Measurements from ENCODE around the gene AVEN.

Gene AVEN

DNA sequence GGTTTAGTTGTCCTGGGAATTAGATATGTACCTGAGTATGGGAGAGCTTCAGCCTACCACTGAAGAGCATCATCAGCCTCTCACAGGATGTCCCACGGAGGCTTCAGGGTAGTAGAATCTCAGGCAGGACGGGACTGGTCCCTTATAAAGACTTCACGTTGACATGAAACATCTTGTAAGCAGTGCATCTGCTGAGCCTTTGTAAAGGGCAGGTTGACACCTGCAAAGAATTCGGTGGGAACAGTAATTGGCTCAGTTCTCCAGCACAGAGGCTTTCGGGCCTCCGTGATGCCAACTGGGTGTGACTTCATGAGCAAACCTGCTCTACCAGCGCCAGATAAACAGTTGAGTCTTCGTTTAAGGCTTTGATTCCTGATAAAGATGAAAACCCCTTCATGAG lies 26.9 kb upstream of the AVEN start:
- no peak overlapping the region for H3K27ac ChIP-seq
- TF ChIP-seq, protein P1, sequence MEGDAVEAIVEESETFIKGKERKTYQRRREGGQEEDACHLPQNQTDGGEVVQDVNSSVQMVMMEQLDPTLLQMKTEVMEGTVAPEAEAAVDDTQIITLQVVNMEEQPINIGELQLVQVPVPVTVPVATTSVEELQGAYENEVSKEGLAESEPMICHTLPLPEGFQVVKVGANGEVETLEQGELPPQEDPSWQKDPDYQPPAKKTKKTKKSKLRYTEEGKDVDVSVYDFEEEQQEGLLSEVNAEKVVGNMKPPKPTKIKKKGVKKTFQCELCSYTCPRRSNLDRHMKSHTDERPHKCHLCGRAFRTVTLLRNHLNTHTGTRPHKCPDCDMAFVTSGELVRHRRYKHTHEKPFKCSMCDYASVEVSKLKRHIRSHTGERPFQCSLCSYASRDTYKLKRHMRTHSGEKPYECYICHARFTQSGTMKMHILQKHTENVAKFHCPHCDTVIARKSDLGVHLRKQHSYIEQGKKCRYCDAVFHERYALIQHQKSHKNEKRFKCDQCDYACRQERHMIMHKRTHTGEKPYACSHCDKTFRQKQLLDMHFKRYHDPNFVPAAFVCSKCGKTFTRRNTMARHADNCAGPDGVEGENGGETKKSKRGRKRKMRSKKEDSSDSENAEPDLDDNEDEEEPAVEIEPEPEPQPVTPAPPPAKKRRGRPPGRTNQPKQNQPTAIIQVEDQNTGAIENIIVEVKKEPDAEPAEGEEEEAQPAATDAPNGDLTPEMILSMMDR (conservative IDR thresholded peaks at IDR 0.05), result no peak

DNA sequence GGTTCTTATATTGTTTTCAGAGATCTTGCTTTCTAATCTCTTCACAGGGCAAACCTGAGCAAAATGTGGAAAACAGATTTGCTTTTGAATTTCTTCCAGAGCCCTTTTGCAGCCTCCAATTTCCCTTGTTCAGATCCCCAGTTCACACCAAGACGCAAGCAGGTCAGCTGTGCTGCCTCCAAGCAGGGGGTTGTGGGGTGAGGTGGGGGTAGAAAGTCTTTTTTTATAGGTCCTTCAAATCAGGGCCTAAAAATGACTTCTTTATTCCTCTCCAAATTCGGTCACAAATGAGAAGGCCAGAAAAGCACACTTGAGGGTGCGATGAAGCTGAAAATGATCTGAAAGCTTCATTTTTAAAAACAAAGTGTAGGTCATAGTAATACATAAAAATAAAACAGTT lies 26.3 kb upstream of the AVEN start:
- H3K27ac ChIP-seq, result no peak overlapping the region
- TF ChIP-seq, protein P1 (conservative IDR thresholded peaks at IDR 0.05), result no peak

DNA sequence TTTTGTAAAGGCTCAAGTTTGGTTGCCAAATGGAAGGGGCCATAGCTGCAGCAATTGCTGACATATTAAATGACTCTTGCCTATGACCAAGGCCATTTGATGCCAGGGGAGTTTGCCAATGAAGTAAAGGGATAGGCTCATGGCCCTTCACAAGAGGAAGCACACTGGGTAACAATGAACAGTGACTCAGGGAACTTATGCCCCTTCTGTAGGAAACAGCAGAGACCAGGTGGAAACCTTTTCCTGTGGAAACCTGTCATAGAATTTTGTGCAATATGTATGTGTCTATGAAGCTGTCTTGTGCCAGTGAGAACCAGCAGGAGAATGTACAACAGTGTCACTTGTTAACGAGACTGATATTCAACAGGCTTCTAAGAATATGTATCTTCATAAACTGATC lies 25.4 kb upstream of the AVEN start:
- TF ChIP-seq, protein P1 (conservative IDR thresholded peaks at IDR 0.05), result no peak
- H3K27ac ChIP-seq, result no peak overlapping the region

DNA sequence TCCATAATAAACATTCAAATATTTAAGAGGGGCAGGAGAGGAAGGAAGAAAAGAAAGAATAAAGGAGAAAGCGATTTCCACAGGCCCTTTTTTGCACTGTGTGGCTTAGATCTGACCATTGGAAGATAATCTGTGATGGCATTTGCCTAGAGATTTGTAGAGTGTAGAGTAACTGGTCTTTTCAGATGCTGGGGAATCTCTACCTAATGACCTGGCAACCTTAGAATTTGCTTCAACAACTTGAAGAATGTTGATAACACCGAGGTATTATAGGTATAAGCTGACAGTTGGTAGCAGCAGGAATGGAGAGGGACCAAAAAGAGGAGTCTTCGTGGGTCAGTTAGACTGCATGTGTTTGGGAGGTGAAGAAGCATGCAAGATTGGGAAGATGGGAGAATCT lies 20.9 kb upstream of the AVEN start:
- no peak overlapping the region for H3K27ac ChIP-seq
- TF ChIP-seq, protein P1 (conservative IDR thresholded peaks at IDR 0.05), result no peak

DNA sequence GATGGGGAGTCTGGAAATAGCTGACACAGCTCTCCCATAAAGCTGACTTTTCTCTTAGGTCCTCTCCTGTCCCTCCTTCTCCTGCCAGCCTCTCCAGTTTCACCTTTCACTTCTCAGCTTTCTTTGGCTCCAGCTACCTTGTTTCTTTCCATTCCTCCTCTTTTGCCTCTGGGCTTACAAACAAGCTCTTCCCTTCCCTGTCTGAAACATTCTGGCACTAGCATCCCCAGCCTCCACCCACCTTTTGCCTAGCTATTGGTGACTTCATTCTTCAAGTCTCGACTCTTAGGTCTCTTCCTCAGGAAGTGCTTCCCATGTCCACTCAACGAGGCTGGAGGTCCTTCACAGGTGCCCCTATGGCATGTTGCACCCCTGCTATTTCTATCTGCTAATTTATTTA lies 20.5 kb upstream of the AVEN start:
- H3K27ac ChIP-seq, result no peak overlapping the region
- TF ChIP-seq, protein P1 (conservative IDR thresholded peaks at IDR 0.05), result no peak

DNA sequence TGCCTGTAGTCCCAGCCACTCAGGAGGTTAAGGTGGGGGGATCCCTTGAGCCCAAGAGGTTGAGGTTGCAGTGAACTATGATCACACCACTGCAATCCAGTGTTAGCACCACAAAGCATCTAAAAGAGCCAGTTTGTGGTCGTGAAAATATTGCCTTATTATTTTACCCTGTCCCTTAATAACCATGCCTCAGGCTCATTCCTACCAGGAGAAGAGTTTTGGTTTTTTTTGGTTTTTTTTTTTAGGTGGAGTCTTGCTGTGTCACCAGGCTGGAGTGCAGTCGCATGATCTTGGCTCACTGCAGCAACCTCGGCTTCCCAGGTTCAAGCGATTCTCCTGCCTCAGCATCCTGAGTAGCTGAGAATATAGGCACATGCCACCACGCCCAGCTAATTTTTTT lies 17.9 kb upstream of the AVEN start:
- TF ChIP-seq, protein P1 (conservative IDR thresholded peaks at IDR 0.05), result no peak
- H3K27ac ChIP-seq, result no peak overlapping the region

DNA sequence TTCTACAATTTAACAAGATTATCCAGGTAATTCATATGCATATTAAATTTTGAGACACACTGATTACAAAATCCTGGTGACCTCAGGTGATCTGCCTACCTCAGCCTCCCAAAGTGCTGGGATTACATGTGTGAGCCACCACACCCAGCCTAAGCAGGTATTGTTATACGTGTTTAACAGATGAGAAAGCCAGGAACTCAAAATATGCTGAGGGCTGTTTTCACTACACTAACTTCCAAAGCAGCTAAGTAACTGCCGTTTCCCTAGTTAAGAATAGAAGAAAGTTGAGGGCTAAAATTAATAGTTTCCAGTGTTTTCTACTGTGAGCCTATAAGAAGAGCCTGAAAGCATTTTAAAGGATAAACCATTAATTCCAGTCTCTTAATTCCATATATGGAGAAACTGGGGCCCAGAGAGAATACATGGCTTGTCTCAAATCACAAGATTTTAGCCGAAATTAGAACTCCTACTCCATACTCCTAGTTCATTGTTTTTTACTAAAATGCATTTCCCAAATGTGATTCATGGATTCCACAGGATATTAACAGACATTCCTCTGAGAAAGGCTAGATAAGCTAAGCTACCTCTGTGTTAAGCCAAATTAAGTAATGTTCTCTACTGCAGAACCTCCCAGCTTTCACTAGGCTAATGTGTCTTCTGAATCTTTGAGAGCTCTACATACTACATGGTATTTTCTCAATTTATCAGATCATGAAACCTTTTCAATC lies 17.0 kb upstream of the AVEN start:
- TF ChIP-seq, protein P1 (conservative IDR thresholded peaks at IDR 0.05), result no peak
- H3K27ac ChIP-seq, result no peak overlapping the region
